ENCODE measurements around the gene PIGK. TPM values are rescaled to one million over a fixed set of nuclear protein-coding genes. Genes with fewer than 3 reads are reported as not detected.

PIGK gene
- total RNA-seq, 2 experiments from 2014 or later: 8.6 to 17.4 TPM

DNA sequence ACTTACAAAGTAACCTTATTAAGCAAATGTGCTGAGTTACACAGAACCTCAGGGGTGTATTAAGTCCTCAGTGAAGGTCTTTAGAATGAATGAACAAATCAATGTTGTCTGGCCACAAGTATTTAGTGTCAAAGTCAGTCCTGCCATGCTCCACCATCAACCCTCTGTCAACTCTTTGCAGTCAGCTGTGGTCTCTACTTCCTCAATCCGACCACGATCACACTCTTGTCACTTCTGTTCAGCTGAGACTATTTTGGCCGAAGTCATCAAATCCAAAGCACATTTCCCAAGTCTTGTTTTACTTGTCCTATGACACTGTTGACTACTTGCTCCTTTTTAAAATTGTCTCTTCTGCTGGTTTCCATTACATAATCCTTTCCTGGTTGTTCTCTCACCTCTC lies 178.4 kb downstream of the PIGK start:
- no peaks in the 10 kb centered on the region for H3K9me3 ChIP-seq (ENCODE audit: low read length)
- CTCF ChIA-PET (ENCODE audit: unreplicated experiment): no interaction called here
- no peaks in the 10 kb centered on the region for H4K20me1 ChIP-seq (ENCODE audit: insufficient read depth, low read length)
- no peaks in the 10 kb centered on the region for H3K36me3 ChIP-seq (ENCODE audit: insufficient read depth, low read length)
- no peak overlapping the region for H3K27ac ChIP-seq (ENCODE audit: low read depth, low read length, poor library complexity, severe bottlenecking)
- H3K4me1 ChIP-seq (ENCODE audit: insufficient read depth, low read length, poor library complexity, severe bottlenecking): no peaks in the 10 kb centered on the region
- POLR2A ChIA-PET: no interaction called here
- DNase-seq (ENCODE audit: low spot score): no peak
- no peaks in the 10 kb centered on the region for H3K9me2 ChIP-seq (ENCODE audit: insufficient read depth, low read length)
- no TSS peak for BruUV-seq (replicated peaks)
- H3K4me3 ChIP-seq (ENCODE audit: low read depth, low read length, poor library complexity, severe bottlenecking): no peak overlapping the region
- no peak overlapping the region for H3K4me2 ChIP-seq (ENCODE audit: low read length)
- no peak overlapping the region for H2AFZ ChIP-seq (ENCODE audit: low read length)
- intact Hi-C loops (cut with micrococcal nuclease; ENCODE audit: unreplicated experiment): no loop called here
- TF ChIP-seq EZH2phosphoT487 (IDR thresholded peaks at IDR 0.05; ENCODE audit: borderline replicate concordance, low read depth, low read length): no peak
- TF ChIP-seq, protein P1, sequence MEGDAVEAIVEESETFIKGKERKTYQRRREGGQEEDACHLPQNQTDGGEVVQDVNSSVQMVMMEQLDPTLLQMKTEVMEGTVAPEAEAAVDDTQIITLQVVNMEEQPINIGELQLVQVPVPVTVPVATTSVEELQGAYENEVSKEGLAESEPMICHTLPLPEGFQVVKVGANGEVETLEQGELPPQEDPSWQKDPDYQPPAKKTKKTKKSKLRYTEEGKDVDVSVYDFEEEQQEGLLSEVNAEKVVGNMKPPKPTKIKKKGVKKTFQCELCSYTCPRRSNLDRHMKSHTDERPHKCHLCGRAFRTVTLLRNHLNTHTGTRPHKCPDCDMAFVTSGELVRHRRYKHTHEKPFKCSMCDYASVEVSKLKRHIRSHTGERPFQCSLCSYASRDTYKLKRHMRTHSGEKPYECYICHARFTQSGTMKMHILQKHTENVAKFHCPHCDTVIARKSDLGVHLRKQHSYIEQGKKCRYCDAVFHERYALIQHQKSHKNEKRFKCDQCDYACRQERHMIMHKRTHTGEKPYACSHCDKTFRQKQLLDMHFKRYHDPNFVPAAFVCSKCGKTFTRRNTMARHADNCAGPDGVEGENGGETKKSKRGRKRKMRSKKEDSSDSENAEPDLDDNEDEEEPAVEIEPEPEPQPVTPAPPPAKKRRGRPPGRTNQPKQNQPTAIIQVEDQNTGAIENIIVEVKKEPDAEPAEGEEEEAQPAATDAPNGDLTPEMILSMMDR (conservative IDR thresholded peaks at IDR 0.05; ENCODE audit: low read length): no peak
- H3K79me2 ChIP-seq (ENCODE audit: insufficient read depth, low read depth, low read length): no peaks in the 10 kb centered on the region

DNA sequence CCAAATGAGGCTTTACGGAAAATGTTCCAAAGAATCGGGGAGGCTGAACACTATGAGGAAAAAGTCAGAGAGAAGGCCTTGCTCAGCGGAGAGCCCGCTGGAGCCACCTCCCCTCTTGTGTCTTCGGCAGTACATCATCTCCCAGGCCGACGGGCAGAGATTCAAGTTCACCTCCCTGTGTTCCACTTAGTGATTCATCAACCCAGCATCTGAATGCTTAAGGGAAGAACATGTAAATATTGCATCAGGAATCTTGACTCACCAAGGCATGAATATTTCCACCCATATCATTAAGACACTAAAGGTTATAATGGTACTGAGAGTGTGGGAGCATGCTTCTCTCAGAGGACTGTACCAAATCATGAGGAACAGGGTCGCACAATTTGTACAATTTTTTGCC lies 179.5 kb downstream of the PIGK start:
- H3K9me3 ChIP-seq (ENCODE audit: low read length): no peaks in the 10 kb centered on the region
- H3K79me2 ChIP-seq (ENCODE audit: insufficient read depth, low read depth, low read length): no peaks in the 10 kb centered on the region
- no peaks in the 10 kb centered on the region for H3K4me1 ChIP-seq (ENCODE audit: insufficient read depth, low read length, poor library complexity, severe bottlenecking)
- no peaks in the 10 kb centered on the region for H4K20me1 ChIP-seq (ENCODE audit: insufficient read depth, low read length)
- ChIA-PET POLR2A (no interaction called here), CTCF (ENCODE audit: unreplicated experiment) (no interaction called here)
- no peak overlapping the region for H2AFZ ChIP-seq (ENCODE audit: low read length)
- no peak for DNase-seq (ENCODE audit: low spot score)
- no peaks in the 10 kb centered on the region for H3K9me2 ChIP-seq (ENCODE audit: insufficient read depth, low read length)
- intact Hi-C loops (cut with micrococcal nuclease; ENCODE audit: unreplicated experiment): no loop called here
- H3K36me3 ChIP-seq (ENCODE audit: insufficient read depth, low read length): no peaks in the 10 kb centered on the region
- no TSS peak for BruUV-seq (replicated peaks)
- TF ChIP-seq, protein P1 (conservative IDR thresholded peaks at IDR 0.05; ENCODE audit: low read length): no peak
- no peak for TF ChIP-seq EZH2phosphoT487 (IDR thresholded peaks at IDR 0.05; ENCODE audit: borderline replicate concordance, low read depth, low read length)
- no peak overlapping the region for H3K27ac ChIP-seq (ENCODE audit: low read depth, low read length, poor library complexity, severe bottlenecking)
- no peak overlapping the region for H3K4me2 ChIP-seq (ENCODE audit: low read length)
- no peak overlapping the region for H3K4me3 ChIP-seq (ENCODE audit: low read depth, low read length, poor library complexity, severe bottlenecking)

DNA sequence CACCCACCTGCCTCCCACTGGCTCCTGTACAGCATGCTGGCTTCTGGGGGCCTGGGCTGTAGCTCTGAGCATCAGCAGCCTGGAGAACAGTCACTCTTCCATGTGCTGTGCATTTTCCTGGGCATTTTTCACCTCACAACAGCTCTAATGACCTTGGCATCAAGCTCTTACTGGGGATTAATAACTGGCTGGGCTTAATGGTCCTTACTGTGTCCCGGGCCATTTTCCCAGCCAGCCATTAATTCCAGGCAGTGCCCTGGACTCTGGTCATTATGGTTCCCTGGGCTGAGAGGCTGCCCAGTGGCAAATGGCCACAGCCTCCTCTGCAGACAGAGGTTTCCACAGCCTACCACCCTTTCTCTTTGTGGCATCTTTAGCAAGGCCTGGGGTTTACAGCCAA lies 180.1 kb downstream of the PIGK start:
- no peak for DNase-seq (ENCODE audit: low spot score)
- intact Hi-C loops (cut with micrococcal nuclease; ENCODE audit: unreplicated experiment): no loop called here

More for the DNA sequence above, 180.1 kb downstream of the PIGK start:
- no TSS peak for BruUV-seq (replicated peaks)
- POLR2A ChIA-PET: no interaction called here
- CTCF ChIA-PET (ENCODE audit: unreplicated experiment): no interaction called here
- no peaks in the 10 kb centered on the region for H3K9me2 ChIP-seq (ENCODE audit: insufficient read depth, low read length)
- no peaks in the 10 kb centered on the region for H3K9me3 ChIP-seq (ENCODE audit: low read length)
- no peaks in the 10 kb centered on the region for H3K36me3 ChIP-seq (ENCODE audit: insufficient read depth, low read length)
- no peak for TF ChIP-seq EZH2phosphoT487 (IDR thresholded peaks at IDR 0.05; ENCODE audit: borderline replicate concordance, low read depth, low read length)
- TF ChIP-seq, protein P1 (conservative IDR thresholded peaks at IDR 0.05; ENCODE audit: low read length): no peak
- no peak overlapping the region for H3K4me2 ChIP-seq (ENCODE audit: low read length)
- no peaks in the 10 kb centered on the region for H3K4me1 ChIP-seq (ENCODE audit: insufficient read depth, low read length, poor library complexity, severe bottlenecking)
- H3K4me3 ChIP-seq (ENCODE audit: low read depth, low read length, poor library complexity, severe bottlenecking): no peak overlapping the region
- no peaks in the 10 kb centered on the region for H4K20me1 ChIP-seq (ENCODE audit: insufficient read depth, low read length)
- H2AFZ ChIP-seq (ENCODE audit: low read length): no peak overlapping the region
- no peak overlapping the region for H3K27ac ChIP-seq (ENCODE audit: low read depth, low read length, poor library complexity, severe bottlenecking)
- no peaks in the 10 kb centered on the region for H3K79me2 ChIP-seq (ENCODE audit: insufficient read depth, low read depth, low read length)

Small RNA genes lying within 50 kb of the gene (microRNA-seq; reads per million reads assigned to microRNA genes)
- gene MIR7156 (ENCODE audit: borderline replicate concordance): not detected

Small RNA genes lying within 50 kb of the gene (small RNA-seq; reads per million reads assigned to genes)
- gene MIR7156: not detected

Other genes with a start within 250 kb of the PIGK start
- not detected in 2 replicates for gene AK5, start 62.6 kb upstream of the PIGK start, total RNA-seq (2014; rRNA removed; shearing (Covaris generic))
- gene AK5, start 62.6 kb upstream of the PIGK start, total RNA-seq (2022): not detected in 2 replicates